GM18520 (cell line): Measurements from ENCODE around the gene KIF23.

Experiments
- ATAC-seq: cut with Tn5 transposase; IDR thresholded peaks from one replicate; pipeline ENCODE4 v1.9.1; 2021; ENCODE audit not compliant: unreplicated experiment

KIF23 gene

GRCh38 chr15:69462493-69463181, 48.5 kb downstream of the KIF23 start:
- peak; percentile 66 for ATAC-seq

- ATAC-seq = no peak
Observed at GRCh38 chr15:69463182-69463756, 49.1 kb downstream of the KIF23 start.

- ATAC-seq = no peak
Observed at GRCh38 chr15:69465253-69465652, 51.1 kb downstream of the KIF23 start.

GRCh38 chr15:69466733-69467132, 52.6 kb downstream of the KIF23 start:
- ATAC-seq = no peak

GRCh38 chr15:69467636-69468035, 53.5 kb downstream of the KIF23 start:
- ATAC-seq = no peak

GRCh38 chr15:69468241-69469121, 54.3 kb downstream of the KIF23 start:
- no peak for ATAC-seq

GRCh38 chr15:69469467-69470201, 55.5 kb downstream of the KIF23 start:
- no peak for ATAC-seq

- ATAC-seq = no peak
Observed at GRCh38 chr15:69472046-69472445, 57.9 kb downstream of the KIF23 start.

GRCh38 chr15:69472562-69472961, 58.4 kb downstream of the KIF23 start:
- ATAC-seq = no peak

- no peak for ATAC-seq
Observed at GRCh38 chr15:69474291-69474690, 60.1 kb downstream of the KIF23 start.

- ATAC-seq = no peak
Observed at GRCh38 chr15:69474846-69475455, 60.8 kb downstream of the KIF23 start.

GRCh38 chr15:69475769-69476358, 61.7 kb downstream of the KIF23 start:
- ATAC-seq = no peak

GRCh38 chr15:69476704-69477473, 62.7 kb downstream of the KIF23 start:
- no peak for ATAC-seq

GRCh38 chr15:69478259-69478781, 64.2 kb downstream of the KIF23 start:
- no peak for ATAC-seq

- ATAC-seq = no peak
Observed at GRCh38 chr15:69479081-69479480, 64.9 kb downstream of the KIF23 start.

- no peak for ATAC-seq
Observed at GRCh38 chr15:69479971-69480370, 65.8 kb downstream of the KIF23 start.

GRCh38 chr15:69480932-69481331, 66.8 kb downstream of the KIF23 start:
- no peak for ATAC-seq

GRCh38 chr15:69482686-69483256, 68.6 kb downstream of the KIF23 start:
- ATAC-seq = no peak

GRCh38 chr15:69484837-69485236, 70.7 kb downstream of the KIF23 start:
- ATAC-seq = no peak
